NOMO-1 treated with DMSO at 0.1 percent for 48 hours (cell line): Measurements from ENCODE around the gene KCNK17.

Experiments used
- DNase-seq: peaks from one replicate; lab custom pipeline; 2025; ENCODE audit not compliant: unreplicated experiment; lab: John Stamatoyannopoulos, UW

Gene KCNK17

GRCh38 chr6:39338397-39338796 is 24.2 kb upstream of the KCNK17 start:
- peak; percentile 19 for DNase-seq

GRCh38 chr6:39335780-39336545 is 21.7 kb upstream of the KCNK17 start:
- DNase-seq, result peak; percentile 65

DNA sequence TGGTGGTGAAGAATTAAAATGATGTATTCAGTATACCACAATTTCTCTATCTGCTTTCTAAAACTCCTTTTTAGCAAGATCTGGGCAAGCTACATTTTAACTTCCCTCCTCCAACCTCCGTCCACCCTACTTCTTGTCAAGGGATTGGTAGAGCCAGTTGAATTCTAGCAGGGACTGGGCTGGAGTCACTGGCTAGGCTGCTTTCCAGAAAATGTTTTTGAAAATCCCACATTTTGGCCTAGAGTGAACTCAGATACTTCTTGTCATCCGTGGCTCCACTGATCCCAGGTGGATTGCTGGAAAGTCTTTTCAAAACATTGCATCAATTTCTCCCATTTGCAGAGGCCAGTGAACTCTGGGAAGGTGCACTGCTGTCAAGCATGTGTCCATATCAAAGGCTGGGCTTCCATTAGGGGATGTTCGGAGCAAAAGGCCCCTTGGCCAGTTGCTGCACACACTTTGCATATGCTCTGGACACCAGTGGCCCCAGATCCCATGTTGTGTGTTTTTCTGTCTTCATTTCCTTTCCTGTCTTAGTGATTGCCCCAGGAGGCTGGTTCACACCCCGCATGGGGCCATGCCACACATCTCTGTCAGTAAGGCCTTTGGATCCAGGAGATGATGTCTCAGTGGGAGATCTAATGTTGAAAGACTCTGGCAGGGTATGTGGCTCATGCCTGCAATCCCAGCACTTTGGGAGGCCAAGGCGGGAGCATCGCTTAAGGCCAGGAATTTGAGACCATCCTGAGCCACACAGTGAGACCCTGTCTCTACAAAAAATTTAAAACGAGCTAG is 19.6 kb upstream of the KCNK17 start:
- no peak for DNase-seq

DNA sequence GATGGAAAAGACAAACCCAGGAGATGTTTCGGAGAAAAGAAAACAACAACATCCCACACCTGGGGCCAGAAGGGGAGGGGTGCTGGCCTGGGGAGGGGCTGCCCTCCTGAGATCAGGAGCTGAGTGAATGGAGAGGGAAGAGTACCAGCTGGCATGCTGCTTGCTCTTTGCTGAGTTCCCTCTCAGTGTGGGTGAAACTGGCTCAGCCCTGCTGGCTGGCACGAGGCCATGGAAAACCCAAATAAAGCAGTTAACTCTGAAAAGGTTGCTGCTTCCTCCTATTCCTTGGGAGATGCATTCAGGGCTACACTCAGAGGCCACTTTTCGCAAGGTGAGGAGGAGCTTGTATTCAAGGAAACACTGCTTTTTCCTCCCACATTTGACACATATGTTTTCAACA is 16.3 kb upstream of the KCNK17 start:
- DNase-seq, result no peak

GRCh38 chr6:39330057-39330456 is 15.8 kb upstream of the KCNK17 start:
- DNase-seq, result peak; percentile 88

GRCh38 chr6:39328066-39328465 is 13.8 kb upstream of the KCNK17 start:
- no peak for DNase-seq

GRCh38 chr6:39327507-39327906 is 13.3 kb upstream of the KCNK17 start:
- no peak for DNase-seq

- no peak for DNase-seq
Measured at GRCh38 chr6:39322306-39322850, 8.2 kb upstream of the KCNK17 start, which contains the start of gene KCNK16. KCNK16 (minus strand) TSS chr6:39322702; CDS start chr6:39322540, 162 bp downstream.

DNA sequence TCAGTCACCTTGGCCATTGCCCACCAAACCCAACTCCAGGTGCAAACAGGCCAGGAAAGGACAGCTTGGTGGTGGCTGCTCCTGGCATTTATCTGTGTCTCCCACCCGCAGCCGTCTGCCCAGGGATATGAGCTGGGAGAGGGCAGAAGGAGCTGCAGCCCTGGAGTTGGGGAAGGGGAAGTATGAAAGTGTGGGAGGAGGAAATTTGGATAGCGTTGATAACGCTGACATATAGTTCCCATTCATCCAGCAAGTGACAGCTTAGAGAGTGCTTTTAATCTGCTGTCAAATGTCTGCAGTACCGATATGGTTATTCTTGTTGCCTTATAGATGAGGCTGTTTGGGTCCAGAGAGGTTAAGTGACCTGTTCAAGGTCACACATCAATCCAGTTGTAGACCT is 7.5 kb upstream of the KCNK17 start:
- no peak for DNase-seq

- DNase-seq, result no peak
Measured at GRCh38 chr6:39320363-39320984, 6.3 kb upstream of the KCNK17 start.

DNA sequence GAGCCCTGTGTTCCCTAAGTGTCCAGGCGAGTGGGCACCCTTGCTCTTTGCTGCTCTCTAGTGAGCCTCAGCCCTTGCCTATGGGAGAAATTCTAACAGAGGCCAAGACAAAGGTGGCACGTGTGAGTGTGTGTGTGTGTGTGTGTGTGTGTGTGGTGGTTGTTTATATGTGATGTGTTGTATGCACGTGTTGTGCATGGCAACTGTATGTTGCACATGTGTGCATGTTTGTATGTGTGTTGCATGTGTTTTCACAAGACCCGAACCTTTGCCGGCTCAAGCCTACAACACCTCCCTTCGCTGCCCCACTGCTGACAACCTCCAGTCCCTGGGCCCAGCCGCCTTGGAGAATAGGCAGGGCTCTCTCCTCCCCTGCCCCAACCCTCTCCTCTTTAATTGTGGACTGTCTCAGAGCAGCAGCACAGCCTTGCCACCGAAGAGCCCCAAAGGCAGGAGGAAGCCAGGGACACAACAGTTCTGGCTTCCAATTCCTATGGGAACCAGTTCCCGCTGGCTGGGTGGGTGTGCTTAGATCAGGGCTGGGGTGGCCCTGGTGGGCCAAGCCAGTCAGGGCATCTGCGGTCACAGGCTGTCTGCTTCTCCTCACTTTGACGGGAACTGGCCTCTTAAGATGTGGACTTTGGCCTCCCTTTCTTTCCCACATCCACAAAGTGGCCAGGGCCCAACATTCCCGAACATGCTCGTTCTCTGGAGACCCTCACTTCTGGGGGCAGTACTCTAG is 5.6 kb upstream of the KCNK17 start:
- no peak for DNase-seq

DNA sequence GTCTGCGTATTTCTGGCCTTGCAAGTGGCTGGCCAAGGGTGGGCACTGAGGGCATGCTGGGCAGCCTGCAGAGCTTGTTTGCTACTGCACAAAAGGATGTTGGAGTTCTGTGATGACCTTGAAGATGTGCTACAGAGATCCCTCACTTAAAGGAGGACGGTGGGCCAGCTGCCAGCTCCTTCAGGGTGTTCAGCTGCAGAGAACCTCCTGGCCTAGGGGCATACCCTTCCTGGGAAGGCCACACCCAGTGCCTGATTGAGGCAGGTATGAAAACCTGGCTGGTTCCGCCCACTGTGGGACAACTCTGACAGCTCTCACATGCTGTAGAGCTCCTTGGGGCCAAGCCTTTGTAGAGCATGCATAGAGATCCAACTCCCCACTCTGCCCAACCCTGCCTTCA is 3.0 kb upstream of the KCNK17 start:
- no peak for DNase-seq

GRCh38 chr6:39313526-39314272 is 520 bp downstream of the KCNK17 start:
- no peak for DNase-seq

DNA sequence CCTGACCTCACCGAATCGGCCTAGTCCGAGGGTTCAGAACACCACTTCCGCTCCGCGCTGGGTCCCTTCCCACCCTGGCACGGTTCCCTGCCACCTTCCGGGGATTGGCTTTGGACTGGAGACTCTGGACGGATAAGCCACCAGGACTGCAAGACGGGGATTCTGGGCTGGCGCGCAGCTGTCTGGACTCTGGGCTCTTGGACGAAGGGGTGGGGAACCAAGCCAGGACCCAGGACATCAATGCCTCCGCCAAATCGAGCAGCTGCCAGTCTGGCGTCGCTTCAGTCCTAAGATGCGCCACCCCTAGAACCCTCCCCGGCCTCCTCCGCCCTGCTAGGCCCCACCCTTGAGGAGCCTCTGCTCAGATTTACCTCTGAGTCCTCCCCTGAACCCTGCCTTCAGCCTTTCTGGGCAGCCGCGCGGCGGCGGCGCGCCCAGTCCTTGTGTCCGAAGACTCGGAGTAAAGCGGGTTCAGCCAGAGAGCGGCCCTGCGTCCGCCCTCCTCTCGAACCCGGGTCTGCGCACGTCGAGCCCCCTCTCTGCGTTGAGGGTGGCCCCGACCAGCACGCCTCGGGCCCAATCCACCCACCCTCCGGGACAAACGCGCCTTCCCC is 1.2 kb downstream of the KCNK17 start:
- DNase-seq, result no peak

- no peak for DNase-seq
Measured at GRCh38 chr6:39310542-39310941, 3.7 kb downstream of the KCNK17 start.

GRCh38 chr6:39309942-39310531 is 4.2 kb downstream of the KCNK17 start:
- DNase-seq, result peak; percentile 44

DNA sequence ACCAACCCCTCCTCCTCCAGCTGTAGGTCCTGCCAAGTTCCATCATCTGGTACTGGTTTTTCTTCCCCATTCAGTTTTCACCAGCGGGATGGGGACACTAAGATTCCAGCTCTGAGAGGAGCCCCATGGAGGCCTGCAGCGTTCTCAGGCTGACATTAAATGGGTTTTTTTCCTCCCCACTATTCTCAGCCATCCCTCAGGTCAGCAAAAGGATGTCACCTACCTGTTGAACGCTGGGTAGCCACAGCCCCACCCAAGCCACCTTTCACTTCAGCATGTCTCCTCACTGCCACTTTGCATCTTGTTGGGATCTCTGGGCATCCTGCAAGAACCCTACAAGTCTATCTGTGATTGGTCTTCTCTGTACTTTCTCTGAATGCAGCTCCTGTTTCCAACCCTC is 6.8 kb downstream of the KCNK17 start:
- no peak for DNase-seq

GRCh38 chr6:39304951-39305350 is 9.3 kb downstream of the KCNK17 start:
- DNase-seq, result no peak

GRCh38 chr6:39303425-39304153 is 10.6 kb downstream of the KCNK17 start:
- DNase-seq, result no peak
